Activated naive CD8-positive, alpha-beta T cell treated with anti-CD3 and anti-CD28 coated beads, Interleukin-2, amount 50 U/mL, for 24 hours (primary cell): ENCODE data around the gene RARA.
A peak's percentile ranks its signal among the peaks of the same experiment; 100 is the strongest.

Experiments
- ATAC-seq: fragments of 150-1000 bp; cut with Tn5 transposase; one replicate; pipeline ENCODE4 v1.10.0; 2021
- DNase-seq: peaks from one replicate; pipeline ENCODE4 v3.0.0; 2021
- H3K27ac Mint-ChIP-seq: one replicate; pipeline ENCODE4 v1.8.0; 2021; ENCODE audit warnings: mild to moderate bottlenecking, mixed read lengths
- H3K27me3 Mint-ChIP-seq: one replicate; pipeline ENCODE4 v1.8.0; 2021; ENCODE audit warnings: mixed read lengths
- H3K36me3 Mint-ChIP-seq: one replicate; pipeline ENCODE4 v1.8.0; 2021; ENCODE audit warnings: low read depth, mixed read lengths
- H3K4me1 Mint-ChIP-seq: one replicate; pipeline ENCODE4 v1.8.0; 2021; ENCODE audit warnings: mixed read lengths
- H3K4me3 Mint-ChIP-seq: one replicate; pipeline ENCODE4 v1.8.0; 2021; ENCODE audit warnings: mild to moderate bottlenecking, moderate library complexity, mixed read lengths
- H3K9me3 Mint-ChIP-seq: one replicate; pipeline ENCODE4 v1.8.0; 2021; ENCODE audit warnings: mixed read lengths

RARA gene

DNA sequence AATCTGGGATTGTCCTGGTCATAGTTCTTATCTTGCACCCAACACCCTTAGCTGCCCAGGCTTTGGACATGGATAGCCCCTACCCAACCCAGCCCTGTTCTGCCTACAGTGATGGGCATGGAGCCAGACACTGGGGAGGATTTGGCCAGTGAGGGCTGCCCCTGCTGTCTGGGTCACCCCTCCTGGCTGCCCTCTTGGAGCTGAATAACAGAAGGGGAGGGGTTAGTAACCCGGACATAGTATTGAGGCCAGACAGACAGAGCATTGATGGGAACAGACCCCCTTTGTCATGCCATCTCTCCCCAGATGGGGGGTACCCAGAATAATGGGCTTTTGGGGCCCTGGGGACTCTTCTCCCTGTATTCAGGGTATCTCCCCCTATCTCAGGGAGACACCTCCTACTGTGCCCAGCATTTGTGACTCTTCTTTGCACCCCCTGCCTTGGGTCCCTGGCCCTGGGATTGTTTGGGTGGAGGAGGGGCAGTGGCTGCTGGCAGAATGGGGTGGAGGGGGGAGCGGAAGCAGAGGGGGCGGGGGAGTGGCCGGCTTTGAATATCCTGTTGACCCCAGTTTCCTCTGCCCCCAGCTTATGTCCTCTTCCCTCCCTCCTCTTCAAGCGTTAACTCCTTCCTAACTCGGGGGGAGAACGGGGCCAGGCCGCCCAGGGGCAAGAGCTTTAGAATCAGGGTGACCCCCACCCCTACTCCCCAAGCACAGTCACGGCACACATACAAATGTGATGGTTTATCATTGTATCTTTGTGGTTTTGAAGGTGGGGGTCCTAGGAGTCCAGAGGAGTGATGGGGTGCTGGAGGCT lies 38.5 kb downstream of the RARA start:
- Mint-ChIP-seq H3K4me3 (no peak overlapping the region), H3K27ac (peak overlapping the region; percentile 54), H3K27me3 (no peaks in the 10 kb centered on the region), H3K36me3 (peaks cover 12% of the 10 kb centered on the region), H3K9me3 (no peaks in the 10 kb centered on the region), H3K4me1 (peaks cover 63% of the 10 kb centered on the region)
- ATAC-seq (no peak), DNase-seq (no peak)

- Mint-ChIP-seq H3K9me3 (no peaks in the 10 kb centered on the region), H3K27ac (no peak overlapping the region), H3K27me3 (no peaks in the 10 kb centered on the region), H3K4me3 (no peak overlapping the region), H3K36me3 (peaks cover 14% of the 10 kb centered on the region), H3K4me1 (peaks cover 63% of the 10 kb centered on the region)
- ATAC-seq: no peak
- no peak for DNase-seq
Measured at GRCh38 chr17:40348136-40348504, 39.1 kb downstream of the RARA start.

- H3K27ac Mint-ChIP-seq: no peak overlapping the region
- no peaks in the 10 kb centered on the region for H3K27me3 Mint-ChIP-seq
- no peak overlapping the region for H3K4me3 Mint-ChIP-seq
Measured at GRCh38 chr17:40348562-40349476, 39.8 kb downstream of the RARA start.

GRCh38 chr17:40349477-40349894 lies 40.5 kb downstream of the RARA start:
- H3K4me1 Mint-ChIP-seq: peaks cover 50% of the 10 kb centered on the region
- ATAC-seq (no peak), DNase-seq (no peak)
- no peaks in the 10 kb centered on the region for H3K27me3 Mint-ChIP-seq
- peaks cover 14% of the 10 kb centered on the region for H3K36me3 Mint-ChIP-seq
- H3K27ac Mint-ChIP-seq: no peak overlapping the region
- no peak overlapping the region for H3K4me3 Mint-ChIP-seq
- no peaks in the 10 kb centered on the region for H3K9me3 Mint-ChIP-seq

More at GRCh38 chr17:40348562-40349476, 39.8 kb downstream of the RARA start:
- Mint-ChIP-seq H3K4me1 (peaks cover 56% of the 10 kb centered on the region), H3K9me3 (no peaks in the 10 kb centered on the region), H3K36me3 (peaks cover 14% of the 10 kb centered on the region)
- DNase-seq: no peak
- ATAC-seq: no peak

DNA sequence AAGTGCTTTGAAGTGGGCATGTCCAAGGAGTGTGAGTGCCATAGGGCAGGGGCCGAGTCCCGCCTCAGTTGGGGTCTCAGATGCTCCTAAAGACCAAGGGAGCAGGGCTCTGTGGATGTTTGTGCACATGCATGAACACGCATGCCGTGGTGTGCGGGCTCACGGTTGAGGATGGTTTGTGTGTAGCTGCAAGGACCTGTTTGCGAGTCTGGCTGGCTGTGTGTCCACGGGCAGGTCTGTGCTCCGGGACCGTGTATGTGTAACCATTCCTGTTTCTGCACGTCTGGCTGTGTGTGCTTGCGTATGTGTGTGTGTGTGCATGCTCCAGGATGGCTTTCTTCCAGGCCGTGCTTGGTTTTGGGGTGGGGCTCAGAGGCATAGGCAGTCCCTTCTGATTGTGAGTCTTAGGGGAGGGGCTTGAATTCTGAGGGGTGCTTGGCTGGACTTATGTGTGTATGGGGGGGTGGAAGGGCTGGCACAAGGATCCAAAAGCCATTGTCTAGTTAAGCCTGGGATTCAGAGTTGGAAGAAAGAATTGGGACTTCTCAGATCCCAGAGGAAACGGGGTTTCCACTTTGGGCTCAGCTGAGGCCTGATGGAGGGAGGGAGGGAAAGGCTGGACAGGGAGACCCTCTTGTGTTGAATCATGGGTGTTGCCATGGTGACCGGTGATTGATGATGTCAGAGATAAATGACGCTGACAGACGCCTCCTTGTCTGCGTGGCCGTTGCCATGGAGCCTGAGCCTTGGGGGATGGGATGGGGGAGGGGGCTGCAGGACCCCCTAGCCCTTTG lies 41.1 kb downstream of the RARA start:
- no peaks in the 10 kb centered on the region for H3K27me3 Mint-ChIP-seq
- no peak for ATAC-seq

GRCh38 chr17:40350689-40351358 lies 41.8 kb downstream of the RARA start:
- H3K9me3 Mint-ChIP-seq: no peaks in the 10 kb centered on the region
- H3K27ac Mint-ChIP-seq: no peak overlapping the region
- H3K4me3 Mint-ChIP-seq: no peak overlapping the region
- H3K27me3 Mint-ChIP-seq: no peaks in the 10 kb centered on the region
- H3K36me3 Mint-ChIP-seq: peaks cover 14% of the 10 kb centered on the region
- ATAC-seq: no peak
- no peak for DNase-seq
- peaks cover 42% of the 10 kb centered on the region for H3K4me1 Mint-ChIP-seq

More for the DNA sequence above, 41.1 kb downstream of the RARA start:
- no peak for DNase-seq
- peaks cover 12% of the 10 kb centered on the region for H3K36me3 Mint-ChIP-seq
- H3K4me3 Mint-ChIP-seq: no peak overlapping the region
- H3K27ac Mint-ChIP-seq: no peak overlapping the region
- H3K4me1 Mint-ChIP-seq: peaks cover 47% of the 10 kb centered on the region
- H3K9me3 Mint-ChIP-seq: no peaks in the 10 kb centered on the region

DNA sequence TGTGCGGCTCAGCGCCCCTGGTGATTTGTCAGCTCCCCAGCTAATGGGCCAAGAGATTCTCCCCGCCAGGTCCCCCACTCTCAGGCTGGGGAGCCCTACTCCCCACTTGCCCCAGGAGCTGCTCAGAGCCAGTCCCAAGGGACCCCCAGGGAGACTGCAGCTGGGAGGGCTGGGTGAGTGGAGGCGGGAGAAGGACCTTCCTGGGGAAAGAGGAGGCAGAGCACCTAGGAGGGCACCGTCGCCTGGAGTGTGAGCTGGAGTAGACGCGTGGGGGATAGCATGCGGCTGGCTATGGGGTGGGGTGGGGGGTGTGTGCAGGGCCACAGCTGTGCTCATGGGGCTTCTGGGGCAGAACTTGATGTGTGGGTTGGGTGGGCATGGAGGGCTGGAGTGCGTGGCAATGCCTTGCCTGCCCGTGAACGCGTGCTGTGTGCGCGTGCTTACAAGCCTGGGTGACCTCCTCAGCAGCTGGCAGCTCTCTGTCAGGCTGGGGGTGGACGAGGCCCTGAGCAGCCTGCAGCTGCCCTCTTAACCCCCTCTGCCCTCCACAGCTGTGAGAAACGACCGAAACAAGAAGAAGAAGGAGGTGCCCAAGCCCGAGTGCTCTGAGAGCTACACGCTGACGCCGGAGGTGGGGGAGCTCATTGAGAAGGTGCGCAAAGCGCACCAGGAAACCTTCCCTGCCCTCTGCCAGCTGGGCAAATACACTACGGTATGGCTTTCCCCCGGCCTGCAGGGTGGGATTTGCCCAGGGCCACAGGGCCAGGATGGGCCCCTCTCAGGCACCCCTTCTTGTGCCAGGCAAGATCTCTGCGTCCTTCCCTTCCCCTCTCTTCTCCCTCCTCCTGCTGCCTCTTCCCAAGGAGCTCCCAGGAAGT lies 42.6 kb downstream of the RARA start:
- ATAC-seq: no peak
- no peak for DNase-seq
- Mint-ChIP-seq H3K9me3 (no peaks in the 10 kb centered on the region), H3K4me3 (no peak overlapping the region), H3K27me3 (no peaks in the 10 kb centered on the region), H3K4me1 (peaks cover 34% of the 10 kb centered on the region), H3K27ac (peak overlapping the region; percentile 44), H3K36me3 (peaks cover 14% of the 10 kb centered on the region)

DNA sequence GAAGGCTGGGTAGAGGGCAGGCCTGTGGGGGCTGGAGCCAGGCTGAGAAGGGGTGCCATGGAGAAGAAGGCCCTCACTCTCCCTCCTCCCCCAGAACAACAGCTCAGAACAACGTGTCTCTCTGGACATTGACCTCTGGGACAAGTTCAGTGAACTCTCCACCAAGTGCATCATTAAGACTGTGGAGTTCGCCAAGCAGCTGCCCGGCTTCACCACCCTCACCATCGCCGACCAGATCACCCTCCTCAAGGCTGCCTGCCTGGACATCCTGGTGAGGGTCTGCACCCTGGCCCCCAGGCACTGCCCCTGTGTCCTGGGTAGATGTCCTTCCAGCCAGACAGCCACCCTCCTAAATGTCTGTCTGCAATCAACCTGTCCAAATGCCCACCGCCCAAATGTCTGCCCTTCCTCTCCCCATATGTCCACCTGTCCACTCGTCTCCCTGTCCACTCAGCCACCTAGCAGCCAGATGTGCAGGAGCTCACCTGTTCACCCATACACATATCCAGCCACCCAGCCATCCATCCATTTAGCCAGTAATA lies 43.3 kb downstream of the RARA start:
- Mint-ChIP-seq H3K27ac (peak overlapping the region; percentile 44), H3K4me1 (peaks cover 27% of the 10 kb centered on the region), H3K4me3 (no peak overlapping the region), H3K9me3 (no peaks in the 10 kb centered on the region), H3K27me3 (no peaks in the 10 kb centered on the region), H3K36me3 (peaks cover 14% of the 10 kb centered on the region)
- ATAC-seq (no peak), DNase-seq (no peak)

GRCh38 chr17:40352779-40353394 lies 43.9 kb downstream of the RARA start:
- Mint-ChIP-seq H3K27me3 (no peaks in the 10 kb centered on the region), H3K36me3 (peaks cover 14% of the 10 kb centered on the region), H3K27ac (peak overlapping the region; percentile 44), H3K9me3 (no peaks in the 10 kb centered on the region), H3K4me1 (peaks cover 22% of the 10 kb centered on the region), H3K4me3 (no peak overlapping the region)
- no peak for DNase-seq
- ATAC-seq: no peak

DNA sequence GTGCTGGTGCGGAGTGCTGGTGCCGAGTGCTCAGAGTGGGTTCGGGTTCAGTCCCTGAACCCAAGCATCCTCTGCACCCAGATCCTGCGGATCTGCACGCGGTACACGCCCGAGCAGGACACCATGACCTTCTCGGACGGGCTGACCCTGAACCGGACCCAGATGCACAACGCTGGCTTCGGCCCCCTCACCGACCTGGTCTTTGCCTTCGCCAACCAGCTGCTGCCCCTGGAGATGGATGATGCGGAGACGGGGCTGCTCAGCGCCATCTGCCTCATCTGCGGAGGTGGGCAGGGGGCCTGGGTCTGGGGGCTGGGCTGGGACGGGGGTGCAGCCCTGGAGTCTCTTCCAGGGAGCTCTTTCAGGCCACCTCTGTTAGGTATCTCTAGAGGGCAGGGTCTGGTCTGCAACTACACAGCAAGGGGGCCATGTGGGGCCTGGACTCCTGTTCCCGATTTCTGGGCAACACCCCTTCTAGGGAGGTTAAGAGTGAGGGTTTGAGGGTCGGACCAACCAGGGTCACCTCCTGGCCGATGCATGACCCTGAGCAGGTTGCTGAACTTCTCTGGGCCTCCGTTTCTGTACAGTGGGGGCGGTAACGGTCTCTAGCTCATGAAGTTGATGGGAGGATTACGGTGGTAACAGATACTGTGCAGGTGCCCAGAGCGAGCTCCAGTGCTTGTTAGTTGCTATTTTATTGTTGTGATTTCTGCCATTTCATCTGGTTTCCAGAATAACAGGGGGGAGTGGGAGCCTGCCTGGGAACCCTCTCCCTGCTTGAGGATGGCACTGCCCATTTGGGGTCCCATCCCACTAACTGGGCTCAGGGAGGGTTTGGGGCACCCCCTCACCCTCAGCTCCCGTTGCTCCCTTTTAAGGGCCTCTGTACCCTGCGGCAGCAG lies 45.5 kb downstream of the RARA start:
- no peaks in the 10 kb centered on the region for H3K9me3 Mint-ChIP-seq
- H3K4me1 Mint-ChIP-seq: peaks cover 25% of the 10 kb centered on the region
- no peaks in the 10 kb centered on the region for H3K27me3 Mint-ChIP-seq
- no peak overlapping the region for H3K4me3 Mint-ChIP-seq
- H3K27ac Mint-ChIP-seq: no peak overlapping the region
- H3K36me3 Mint-ChIP-seq: peaks cover 14% of the 10 kb centered on the region
- ATAC-seq (no peak), DNase-seq (no peak)

- H3K4me1 Mint-ChIP-seq: peaks cover 22% of the 10 kb centered on the region
- no peaks in the 10 kb centered on the region for H3K9me3 Mint-ChIP-seq
- no peak overlapping the region for H3K27ac Mint-ChIP-seq
- peaks cover 11% of the 10 kb centered on the region for H3K36me3 Mint-ChIP-seq
- H3K27me3 Mint-ChIP-seq: no peaks in the 10 kb centered on the region
- H3K4me3 Mint-ChIP-seq: no peak overlapping the region
- peak; percentile 75 for ATAC-seq
- DNase-seq: peak; percentile 87
Measured at GRCh38 chr17:40355123-40355803, 46.3 kb downstream of the RARA start.
